CD4-positive, alpha-beta T cell treated with Interleukin-15 for 4 hours (primary cell): Measurements from ENCODE around the gene ADAMTS2.

Experiments
- DNase-seq: peaks from one replicate; pipeline ENCODE4 v3.0.0-alpha.2; 2020; ENCODE audit warnings: low spot score

ADAMTS2 gene

GRCh38 chr5:179278546-179278945 is 66.7 kb downstream of the ADAMTS2 start:
- no peak for DNase-seq

GRCh38 chr5:179278119-179278518 is 67.1 kb downstream of the ADAMTS2 start:
- no peak for DNase-seq

- no peak for DNase-seq
These were observed 68.3 kb downstream of the ADAMTS2 start for GRCh38 chr5:179276838-179277395.

DNA sequence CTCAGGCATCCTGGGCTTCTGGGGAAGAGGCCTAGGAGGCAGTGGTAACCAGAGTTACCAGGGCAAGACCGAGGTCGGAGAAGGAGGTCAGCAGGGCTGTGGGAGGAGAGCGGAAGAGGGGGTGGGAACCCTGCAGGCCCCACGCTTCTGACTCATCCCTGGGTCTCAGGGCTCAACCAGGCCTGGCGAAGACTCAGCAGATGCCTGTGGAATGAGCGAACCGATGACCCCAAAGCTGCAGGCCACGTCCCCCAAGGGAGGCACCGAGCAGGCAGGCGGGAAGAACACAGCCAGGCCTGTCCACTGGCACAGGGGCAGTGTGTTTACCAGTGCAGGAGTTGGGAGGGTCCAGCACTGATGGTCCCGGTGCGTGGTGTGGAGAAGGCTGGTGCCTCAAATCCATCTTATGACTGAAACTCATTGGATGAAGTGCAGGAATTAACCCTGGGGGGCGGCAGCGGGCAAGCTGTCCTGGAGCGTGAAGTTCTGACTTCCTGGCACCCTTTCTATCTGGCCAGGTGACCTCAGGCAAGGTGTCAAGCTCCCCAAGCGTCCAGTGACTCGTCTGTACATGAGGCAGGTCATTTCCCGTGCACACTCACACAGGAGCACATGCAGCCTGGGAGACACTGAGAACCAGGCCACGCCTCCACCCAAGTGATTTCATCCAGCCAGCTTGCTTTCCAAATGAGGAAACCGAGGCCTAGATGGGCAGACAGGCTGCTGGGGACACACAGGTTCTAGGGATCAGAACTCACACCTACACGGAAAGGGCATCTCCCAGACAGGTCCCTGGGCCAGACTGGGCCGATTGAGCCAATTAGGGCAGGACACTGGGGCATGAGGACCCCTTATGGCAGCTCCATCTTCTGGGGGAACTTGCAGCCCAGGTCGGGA is 69.1 kb downstream of the ADAMTS2 start:
- no peak for DNase-seq

GRCh38 chr5:179275381-179275878 is 69.8 kb downstream of the ADAMTS2 start:
- no peak for DNase-seq

- no peak for DNase-seq
These were observed 70.6 kb downstream of the ADAMTS2 start for GRCh38 chr5:179274321-179275315.

GRCh38 chr5:179273441-179274145 is 71.7 kb downstream of the ADAMTS2 start:
- no peak for DNase-seq

- DNase-seq: no peak
These were observed 72.2 kb downstream of the ADAMTS2 start for GRCh38 chr5:179273073-179273435.

GRCh38 chr5:179272326-179273072 is 72.8 kb downstream of the ADAMTS2 start:
- no peak for DNase-seq

DNA sequence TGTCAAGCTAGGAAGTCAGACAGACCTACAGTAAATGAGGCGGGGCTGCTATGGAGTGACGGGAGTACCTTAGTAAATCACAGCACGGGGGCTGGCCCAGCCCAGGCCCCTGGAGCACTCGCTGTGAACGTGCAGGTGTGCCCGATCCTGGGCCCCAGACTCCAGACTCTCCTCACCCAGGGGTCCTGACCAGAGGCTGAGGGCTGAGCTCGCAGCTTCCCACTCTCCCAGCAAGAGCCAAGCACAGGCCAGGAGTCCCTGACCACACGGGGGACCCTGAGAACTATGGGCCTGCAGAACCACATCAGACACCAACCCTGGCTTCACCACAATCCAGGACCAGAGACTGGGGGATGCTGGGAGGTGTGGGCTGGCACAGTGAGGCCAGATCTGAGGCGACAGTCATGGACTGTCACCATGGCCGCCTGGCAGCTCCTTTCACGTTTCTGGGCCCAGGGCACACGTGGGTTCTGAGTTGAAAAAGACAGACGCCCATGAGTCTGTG is 73.4 kb downstream of the ADAMTS2 start:
- no peak for DNase-seq

DNA sequence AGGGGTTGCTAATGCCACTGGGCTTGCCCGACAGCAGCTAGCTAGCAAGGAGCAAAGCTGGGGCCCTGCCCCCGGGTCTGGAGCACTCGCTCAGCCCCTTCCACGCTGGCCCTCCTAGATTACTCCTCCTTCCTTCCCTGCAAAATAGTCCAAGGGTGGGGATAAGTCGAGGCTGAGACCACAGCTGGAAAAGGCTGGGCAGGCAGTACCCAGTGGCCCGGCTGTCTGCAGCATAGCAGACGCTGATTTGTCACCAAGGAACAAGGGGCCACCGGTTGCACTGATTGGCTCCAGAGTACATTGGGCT is 73.9 kb downstream of the ADAMTS2 start:
- DNase-seq: no peak

GRCh38 chr5:179270581-179271427 is 74.5 kb downstream of the ADAMTS2 start:
- DNase-seq: no peak

DNA sequence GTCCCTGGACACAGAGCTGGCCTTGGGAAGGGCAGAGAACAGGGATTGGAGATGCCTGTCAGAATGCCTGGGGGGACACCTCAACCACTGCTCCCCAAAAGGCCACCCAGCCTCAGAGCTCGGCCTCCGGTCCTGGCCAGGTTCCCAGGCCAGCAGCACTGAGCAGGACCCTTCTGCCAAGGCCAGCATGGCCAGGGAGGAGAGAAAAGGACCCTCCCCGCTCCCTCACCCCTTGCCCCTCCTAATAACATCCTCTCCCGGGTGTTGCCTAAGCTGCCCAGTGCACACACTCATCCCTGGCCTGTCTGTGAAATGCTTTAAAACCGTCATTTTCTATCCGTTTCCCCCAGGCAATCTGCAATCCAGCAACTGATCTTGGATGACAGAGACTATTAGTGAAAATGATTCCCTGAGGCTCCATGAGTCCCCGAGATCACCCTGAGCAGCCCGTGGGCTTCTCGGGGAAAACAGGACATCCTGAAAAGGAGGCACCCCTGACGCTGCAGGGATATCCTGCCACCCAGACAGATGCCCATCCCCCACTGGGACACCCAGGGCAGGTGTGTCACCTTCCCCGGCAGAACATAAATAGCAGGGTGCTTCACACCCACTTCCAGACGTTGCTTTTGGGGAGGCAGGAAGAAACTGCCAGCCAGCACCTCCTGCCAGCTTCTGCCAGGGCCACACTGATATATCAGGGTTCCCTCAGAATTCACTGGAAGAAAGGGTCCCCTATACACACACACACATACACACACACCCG is 75.3 kb downstream of the ADAMTS2 start:
- DNase-seq: no peak

DNA sequence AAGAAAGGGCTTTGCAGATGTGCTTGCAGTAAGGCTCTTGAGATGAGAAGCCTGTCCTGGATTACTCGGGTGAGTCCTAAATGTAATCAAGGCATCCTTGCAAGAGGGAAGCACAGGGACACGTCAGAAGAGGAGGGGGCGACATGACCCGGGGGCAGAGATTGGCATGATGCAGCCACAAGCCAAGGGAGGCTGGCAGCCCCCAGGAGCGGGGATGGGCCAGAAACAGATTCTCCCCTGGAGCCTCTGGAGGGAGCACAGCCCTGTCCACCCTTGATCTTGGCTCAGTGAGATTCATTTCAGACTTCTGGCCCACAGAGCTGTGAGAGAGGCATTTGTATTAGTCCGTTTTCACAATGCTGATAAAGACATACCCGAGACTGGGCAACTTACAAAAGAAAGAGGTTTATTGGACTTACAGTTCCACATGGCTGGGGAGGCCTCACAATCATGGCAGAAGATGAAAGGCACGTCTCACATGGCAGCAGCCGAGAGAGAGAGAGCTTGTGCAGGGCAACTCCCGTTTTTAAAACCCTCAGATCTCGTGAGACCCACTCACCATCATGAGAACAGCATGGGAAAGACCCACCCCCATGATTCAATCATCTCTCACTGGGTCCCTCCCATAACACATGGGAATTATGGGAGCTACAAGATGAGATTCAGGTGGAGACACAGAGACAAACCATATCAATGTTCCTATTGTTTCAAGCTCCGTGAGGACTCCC is 76.1 kb downstream of the ADAMTS2 start:
- DNase-seq: no peak

- no peak for DNase-seq
These were observed 76.8 kb downstream of the ADAMTS2 start for GRCh38 chr5:179268399-179268952.

DNA sequence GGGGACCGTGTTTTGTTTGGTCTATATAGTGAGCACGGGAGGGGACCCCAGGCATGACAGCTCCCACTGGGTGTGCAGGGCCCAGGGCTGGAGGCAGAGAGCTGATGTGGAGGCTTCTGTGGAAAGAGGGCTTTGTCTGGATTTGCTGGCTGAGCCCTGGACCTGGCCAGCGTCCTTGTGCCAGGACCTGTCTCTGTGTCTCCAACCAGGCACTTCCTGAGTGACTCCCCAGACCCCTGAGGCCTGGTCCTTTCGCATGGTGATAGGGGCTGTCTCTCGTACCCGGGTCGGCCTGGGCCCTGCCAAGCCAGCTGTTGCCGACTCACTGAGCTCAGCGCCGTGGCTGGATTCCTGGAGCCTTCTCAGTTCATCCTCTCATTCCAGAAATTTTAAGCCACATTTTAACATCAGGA is 77.6 kb downstream of the ADAMTS2 start:
- DNase-seq: no peak

DNA sequence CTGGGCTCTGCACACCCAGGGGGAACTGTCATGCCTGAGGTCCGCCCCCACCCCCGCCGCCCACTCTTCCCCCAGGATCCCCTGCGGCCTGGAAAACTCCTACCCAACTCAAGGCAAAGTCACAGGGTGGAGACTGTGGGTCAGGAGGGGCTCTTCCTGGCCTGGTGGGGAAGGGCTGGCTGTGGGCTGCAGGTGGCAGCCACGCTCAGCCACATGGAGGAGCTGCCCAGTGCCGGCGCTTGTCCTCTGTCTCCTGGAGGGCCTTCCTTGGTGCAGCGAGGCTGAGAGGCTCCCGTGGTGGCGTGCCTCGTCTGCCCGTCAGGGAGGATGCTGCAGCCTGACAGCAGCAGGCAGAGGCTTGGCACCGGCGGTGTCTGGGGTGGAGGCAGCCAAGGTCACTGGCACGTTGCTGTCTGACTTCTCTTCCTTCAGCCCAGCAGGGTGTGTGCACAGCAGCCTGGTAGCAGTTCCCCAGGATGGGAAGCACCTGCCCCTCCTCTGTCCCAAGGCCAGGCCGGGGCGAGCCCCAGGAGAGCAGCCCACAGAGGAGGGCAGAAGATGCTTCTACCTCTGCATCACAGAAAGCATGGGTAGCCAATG is 78.1 kb downstream of the ADAMTS2 start:
- DNase-seq: no peak
